OCI-LY1 (cell line): ENCODE data around the gene FOXD3.

Source experiments
- H2AFZ ChIP-seq: fragments of 200-600 bp; sonication (generic), shearing (Covaris generic); 2 replicates; pipeline ENCODE4 v1.6.0; 2014; ENCODE audit warnings: antibody characterized with exemption, mild to moderate bottlenecking, low read length
- H3F3A ChIP-seq: fragments of 200-600 bp; sonication (generic), shearing (Covaris generic); 2 replicates; pipeline ENCODE4 v1.6.0; 2014; ENCODE audit warnings: mild to moderate bottlenecking, antibody characterized with exemption, low read length, moderate library complexity; ENCODE audit not compliant: insufficient read depth
- H3K27ac ChIP-seq: fragments of 200-600 bp; sonication (generic); 2 replicates; pipeline ENCODE4 v1.5.1; 2014; ENCODE audit warnings: low read length, mixed run types, mild to moderate bottlenecking, low read depth; ENCODE audit not compliant: poor library complexity, severe bottlenecking
- H3K27me3 ChIP-seq: fragments of 200-600 bp; sonication (generic); 2 replicates; pipeline ENCODE4 v1.6.0; 2014; ENCODE audit warnings: antibody characterized with exemption, mild to moderate bottlenecking, low read length, moderate library complexity; ENCODE audit not compliant: insufficient read depth
- H3K36me3 ChIP-seq: fragments of 200-600 bp; sonication (generic); 2 replicates; pipeline ENCODE4 v1.6.1; 2014; ENCODE audit warnings: mild to moderate bottlenecking, antibody characterized with exemption, low read length, moderate library complexity, mixed read lengths; ENCODE audit not compliant: insufficient read depth
- H3K4me1 ChIP-seq: fragments of 200-600 bp; sonication (generic); 2 replicates; pipeline ENCODE4 v1.5.1; 2014; ENCODE audit warnings: mild to moderate bottlenecking, low read length, moderate library complexity; ENCODE audit not compliant: insufficient read depth, severe bottlenecking
- H3K4me2 ChIP-seq: fragments of 200-600 bp; sonication (generic), shearing (Covaris generic); 2 replicates; pipeline ENCODE4 v1.6.1; 2014; ENCODE audit warnings: low read length
- H3K4me3 ChIP-seq: fragments of 200-600 bp; sonication (generic); 2 replicates; pipeline ENCODE4 v1.5.1; 2014; ENCODE audit warnings: low read length, low read depth, mild to moderate bottlenecking, mixed read lengths; ENCODE audit not compliant: poor library complexity, severe bottlenecking
- H3K79me2 ChIP-seq: fragments of 200-600 bp; shearing (Covaris generic); 2 replicates; pipeline ENCODE4 v1.6.1; 2016; ENCODE audit warnings: mixed run types, low read length, mixed read lengths; ENCODE audit not compliant: insufficient read depth
- H3K9ac ChIP-seq: fragments of 200-600 bp; sonication (generic), shearing (Covaris generic); 2 replicates; pipeline ENCODE4 v1.6.1; 2014; ENCODE audit warnings: mild to moderate bottlenecking, low read length, mixed read lengths
- H3K9me2 ChIP-seq: fragments of 200-600 bp; sonication (generic), shearing (Covaris generic); 2 replicates; pipeline ENCODE4 v1.6.1; 2014; ENCODE audit warnings: low read depth, mild to moderate bottlenecking, low read length, mixed read lengths
- H3K9me3 ChIP-seq: fragments of 200-600 bp; shearing (Covaris generic); 2 replicates; pipeline ENCODE4 v1.6.1; 2014; ENCODE audit warnings: low read length, mixed read lengths
- H4K20me1 ChIP-seq: fragments of 200-600 bp; sonication (generic), shearing (Covaris generic); 2 replicates; pipeline ENCODE4 v1.6.0; 2016; ENCODE audit warnings: mild to moderate bottlenecking, low read length; ENCODE audit not compliant: insufficient read depth
- CTCF ChIP-seq: fragments of 200-600 bp; sonication (generic), shearing (Covaris generic); IDR thresholded peaks from 2 replicates; pipeline ENCODE4 v1.5.1; 2017; ENCODE audit warnings: mild to moderate bottlenecking, antibody characterized with exemption, low read length, moderate library complexity, mixed read lengths
- EZH2 ChIP-seq: fragments of 200-600 bp; sonication (generic), shearing (Covaris generic); IDR thresholded peaks from 2 replicates; pipeline ENCODE4 v1.8.0; 2017; ENCODE audit warnings: borderline replicate concordance, mixed run types, mild to moderate bottlenecking, antibody characterized with exemption, low read length, moderate library complexity, mixed read lengths

FOXD3 gene

GRCh38 chr1:63318201-63318979, 4.0 kb upstream of the FOXD3 start:
- Histone ChIP-seq H3K4me3 (peak overlapping the region; percentile 66), H2AFZ (no peak overlapping the region), H3K4me2 (peak overlapping the region; percentile 80), H3F3A (no peaks in the 10 kb centered on the region), H3K79me2 (no peaks in the 10 kb centered on the region), H4K20me1 (no peaks in the 10 kb centered on the region), H3K36me3 (no peaks in the 10 kb centered on the region), H3K27ac (no peak overlapping the region), H3K4me1 (peaks cover 9% of the 10 kb centered on the region), H3K27me3 (no peaks in the 10 kb centered on the region), H3K9me3 (no peaks in the 10 kb centered on the region), H3K9ac (peak overlapping the region; percentile 73; the same call in 1 of the 2 replicates), H3K9me2 (no peaks in the 10 kb centered on the region)
- TF ChIP-seq EZH2 (no peak), CTCF (no peak)

GRCh38 chr1:63319046-63320021, 3.0 kb upstream of the FOXD3 start:
- H3K9me2 ChIP-seq: no peaks in the 10 kb centered on the region
- H3K36me3 ChIP-seq: no peaks in the 10 kb centered on the region
- no peak for TF ChIP-seq CTCF
- no peak for TF ChIP-seq EZH2
- no peak overlapping the region for H2AFZ ChIP-seq
- H3K27ac ChIP-seq: no peak overlapping the region
- no peaks in the 10 kb centered on the region for H3K79me2 ChIP-seq
- no peaks in the 10 kb centered on the region for H4K20me1 ChIP-seq
- no peaks in the 10 kb centered on the region for H3F3A ChIP-seq
- H3K27me3 ChIP-seq: no peaks in the 10 kb centered on the region
- H3K4me3 ChIP-seq: no peak overlapping the region
- peaks cover 9% of the 10 kb centered on the region for H3K4me1 ChIP-seq
- no peak overlapping the region for H3K4me2 ChIP-seq
- no peak overlapping the region for H3K9ac ChIP-seq
- H3K9me3 ChIP-seq: no peaks in the 10 kb centered on the region

- Histone ChIP-seq H3K27ac (no peak overlapping the region), H3F3A (no peaks in the 10 kb centered on the region), H3K27me3 (no peaks in the 10 kb centered on the region), H3K4me3 (no peak overlapping the region), H3K4me2 (no peak overlapping the region), H3K36me3 (no peaks in the 10 kb centered on the region), H3K9ac (no peak overlapping the region), H3K79me2 (no peaks in the 10 kb centered on the region), H4K20me1 (no peaks in the 10 kb centered on the region), H3K4me1 (peaks cover 9% of the 10 kb centered on the region), H2AFZ (no peak overlapping the region), H3K9me3 (no peaks in the 10 kb centered on the region), H3K9me2 (no peaks in the 10 kb centered on the region)
- no peak for TF ChIP-seq EZH2
- no peak for TF ChIP-seq CTCF
These were observed 2.2 kb upstream of the FOXD3 start for GRCh38 chr1:63320022-63320721.
